Colonic mucosa (tissue), 4 donors: Measurements from ENCODE around the gene TMF1. TPM values are rescaled to one million over a fixed set of nuclear protein-coding genes. Genes with fewer than 3 reads are reported as not detected.

Source experiments
- DNase-seq: peaks from one replicate; pipeline ENCODE4 v3.0.0-alpha.2; 2020
- H3K27ac ChIP-seq: fragments of 200-600 bp; one replicate; pipeline ENCODE4 v1.8.0; 2021
- H3K27me3 ChIP-seq: fragments of 200-600 bp; one replicate; pipeline ENCODE4 v1.8.0; 2021
- H3K36me3 ChIP-seq: fragments of 200-600 bp; one replicate; pipeline ENCODE4 v1.8.0; 2021
- H3K4me1 ChIP-seq: fragments of 200-600 bp; one replicate; pipeline ENCODE4 v1.8.0; 2021; ENCODE audit warnings: mild to moderate bottlenecking
- H3K4me3 ChIP-seq: fragments of 200-600 bp; one replicate; pipeline ENCODE4 v1.8.0; 2021
- H3K9ac ChIP-seq, 2 donors: one replicate each; pipeline ENCODE4 v1.7.0; 2013; ENCODE audit warnings: control low read depth in 2 of 2, low read depth in 2 of 2, low read length in 2 of 2
- H3K9me3 ChIP-seq: fragments of 200-600 bp; one replicate; pipeline ENCODE4 v1.8.0; 2021
- intact Hi-C: fragments of 100-400 bp; cut with DNase I; formaldehyde crosslinking; loops from one replicate; pipeline ENCODE4 v1.14.1; 2022
- total RNA-seq, 2 donors: library from RNA; stranded (reverse); fragmentation: NEBNext Ultra II Directional in 1 of 2; extraction: Animal tissue kit (Norgen Biotek cat#: 25700) in 1 of 2; gene quantifications; one replicate each; pipeline ENCODE4 v1.2.1, GENCODE V29; 2021
- TF ChIP-seq, protein P1 (sequence below): fragments of 200-600 bp; IDR thresholded peaks from one replicate; pipeline ENCODE4 v1.8.0; 2022; ENCODE audit warnings: antibody characterized with exemption, mild to moderate bottlenecking
- donor health status: healthy.
- donor health status: DM: no; HTN: no; CAD: no.
- donor health status: DM: no; HTN: no; CAD: no.

Gene TMF1, protein sequence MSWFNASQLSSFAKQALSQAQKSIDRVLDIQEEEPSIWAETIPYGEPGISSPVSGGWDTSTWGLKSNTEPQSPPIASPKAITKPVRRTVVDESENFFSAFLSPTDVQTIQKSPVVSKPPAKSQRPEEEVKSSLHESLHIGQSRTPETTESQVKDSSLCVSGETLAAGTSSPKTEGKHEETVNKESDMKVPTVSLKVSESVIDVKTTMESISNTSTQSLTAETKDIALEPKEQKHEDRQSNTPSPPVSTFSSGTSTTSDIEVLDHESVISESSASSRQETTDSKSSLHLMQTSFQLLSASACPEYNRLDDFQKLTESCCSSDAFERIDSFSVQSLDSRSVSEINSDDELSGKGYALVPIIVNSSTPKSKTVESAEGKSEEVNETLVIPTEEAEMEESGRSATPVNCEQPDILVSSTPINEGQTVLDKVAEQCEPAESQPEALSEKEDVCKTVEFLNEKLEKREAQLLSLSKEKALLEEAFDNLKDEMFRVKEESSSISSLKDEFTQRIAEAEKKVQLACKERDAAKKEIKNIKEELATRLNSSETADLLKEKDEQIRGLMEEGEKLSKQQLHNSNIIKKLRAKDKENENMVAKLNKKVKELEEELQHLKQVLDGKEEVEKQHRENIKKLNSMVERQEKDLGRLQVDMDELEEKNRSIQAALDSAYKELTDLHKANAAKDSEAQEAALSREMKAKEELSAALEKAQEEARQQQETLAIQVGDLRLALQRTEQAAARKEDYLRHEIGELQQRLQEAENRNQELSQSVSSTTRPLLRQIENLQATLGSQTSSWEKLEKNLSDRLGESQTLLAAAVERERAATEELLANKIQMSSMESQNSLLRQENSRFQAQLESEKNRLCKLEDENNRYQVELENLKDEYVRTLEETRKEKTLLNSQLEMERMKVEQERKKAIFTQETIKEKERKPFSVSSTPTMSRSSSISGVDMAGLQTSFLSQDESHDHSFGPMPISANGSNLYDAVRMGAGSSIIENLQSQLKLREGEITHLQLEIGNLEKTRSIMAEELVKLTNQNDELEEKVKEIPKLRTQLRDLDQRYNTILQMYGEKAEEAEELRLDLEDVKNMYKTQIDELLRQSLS
- 10 to 100 TPM; 39.0 to 60.2 TPM for total RNA-seq

DNA sequence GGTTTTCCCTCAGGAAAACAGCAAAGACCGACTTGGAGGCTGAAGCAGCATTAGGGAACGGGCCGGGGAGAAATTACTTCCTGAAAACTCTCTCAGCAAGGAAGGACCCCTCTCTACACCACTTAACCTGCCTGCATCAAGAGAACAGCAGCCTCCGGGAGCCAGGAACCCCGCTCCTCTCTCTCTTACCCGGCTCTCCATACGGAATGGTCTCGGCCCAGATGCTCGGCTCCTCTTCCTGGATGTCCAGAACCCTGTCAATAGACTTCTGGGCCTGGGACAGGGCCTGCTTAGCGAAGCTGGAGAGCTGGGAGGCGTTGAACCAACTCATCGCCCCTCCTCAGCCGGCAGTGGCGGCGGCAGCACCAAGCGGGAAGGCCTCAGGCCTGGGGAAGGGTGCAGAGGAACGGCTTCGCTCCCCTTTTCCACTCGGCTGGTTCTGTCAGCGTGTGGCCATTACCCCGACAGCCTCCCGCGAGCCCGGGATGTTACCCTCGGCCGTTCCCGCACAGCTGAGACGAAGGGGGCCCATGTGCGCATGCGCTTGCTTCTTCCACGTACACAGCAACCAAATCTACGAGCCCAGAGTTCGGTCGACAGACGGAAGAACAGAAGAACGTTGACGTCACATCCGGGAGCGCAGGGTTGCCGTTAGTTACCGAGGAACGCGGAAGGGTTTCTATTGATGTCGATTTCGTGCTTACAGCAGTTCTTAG, at the start of gene TMF1:
TSS of gene TMF1 (minus strand) at position 578 of the 716 bp plus-strand sequence. CDS start at position 331, 247 bp downstream.
- intact Hi-C loops = loop anchor here (5.0 kb wide), 1 partner anchor 40 kb away; the partner anchor contains the start of gene EOGT

DNA sequence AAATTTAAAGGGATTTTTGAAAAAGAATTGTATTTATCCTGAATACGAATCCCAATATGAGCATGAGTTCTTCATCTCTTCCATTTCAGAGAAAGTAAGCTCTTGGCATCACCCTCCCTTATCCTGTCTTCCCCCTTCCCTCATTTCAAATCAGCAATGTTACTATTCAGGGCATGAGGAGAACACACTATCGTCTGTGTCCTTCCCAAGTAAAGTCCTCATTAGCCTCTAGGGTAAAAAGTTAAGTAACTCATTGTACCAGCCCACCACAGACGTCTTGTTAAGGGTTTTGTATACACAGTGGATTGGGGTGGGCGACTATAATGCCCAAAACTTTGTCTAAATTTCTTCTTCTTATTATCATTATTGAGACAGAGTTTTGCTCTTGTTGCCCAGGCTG, 47.4 kb upstream of the TMF1 start:
- H3K9me3 ChIP-seq = no peaks in the 10 kb centered on the region
- H3K27ac ChIP-seq = no peak overlapping the region
- TF ChIP-seq, protein P1, sequence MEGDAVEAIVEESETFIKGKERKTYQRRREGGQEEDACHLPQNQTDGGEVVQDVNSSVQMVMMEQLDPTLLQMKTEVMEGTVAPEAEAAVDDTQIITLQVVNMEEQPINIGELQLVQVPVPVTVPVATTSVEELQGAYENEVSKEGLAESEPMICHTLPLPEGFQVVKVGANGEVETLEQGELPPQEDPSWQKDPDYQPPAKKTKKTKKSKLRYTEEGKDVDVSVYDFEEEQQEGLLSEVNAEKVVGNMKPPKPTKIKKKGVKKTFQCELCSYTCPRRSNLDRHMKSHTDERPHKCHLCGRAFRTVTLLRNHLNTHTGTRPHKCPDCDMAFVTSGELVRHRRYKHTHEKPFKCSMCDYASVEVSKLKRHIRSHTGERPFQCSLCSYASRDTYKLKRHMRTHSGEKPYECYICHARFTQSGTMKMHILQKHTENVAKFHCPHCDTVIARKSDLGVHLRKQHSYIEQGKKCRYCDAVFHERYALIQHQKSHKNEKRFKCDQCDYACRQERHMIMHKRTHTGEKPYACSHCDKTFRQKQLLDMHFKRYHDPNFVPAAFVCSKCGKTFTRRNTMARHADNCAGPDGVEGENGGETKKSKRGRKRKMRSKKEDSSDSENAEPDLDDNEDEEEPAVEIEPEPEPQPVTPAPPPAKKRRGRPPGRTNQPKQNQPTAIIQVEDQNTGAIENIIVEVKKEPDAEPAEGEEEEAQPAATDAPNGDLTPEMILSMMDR = no peak
- H3K9ac ChIP-seq = no peak overlapping the region
- no peaks in the 10 kb centered on the region for H3K27me3 ChIP-seq
- H3K36me3 ChIP-seq = no peaks in the 10 kb centered on the region
- DNase-seq = no peak
- no peaks in the 10 kb centered on the region for H3K4me1 ChIP-seq
- no peak overlapping the region for H3K4me3 ChIP-seq
- intact Hi-C loops = no loop called here

More for the DNA sequence above, at the start of gene TMF1:
- Histone ChIP-seq H3K4me3 (peak within 1 kb of the TSS; percentile 88), H3K9me3 (no peaks in the 10 kb centered on the region), H3K27me3 (no peaks in the 10 kb centered on the region), H3K4me1 (peaks cover 10% of the 10 kb centered on the region), H3K36me3 (no peaks in the 10 kb centered on the region), H3K9ac (peak within 1 kb of the TSS; percentile 93 to 100), H3K27ac (peak within 1 kb of the TSS; percentile 98)
- TF ChIP-seq, protein P1 = no peak
- DNase-seq = peak; percentile 98

DNA sequence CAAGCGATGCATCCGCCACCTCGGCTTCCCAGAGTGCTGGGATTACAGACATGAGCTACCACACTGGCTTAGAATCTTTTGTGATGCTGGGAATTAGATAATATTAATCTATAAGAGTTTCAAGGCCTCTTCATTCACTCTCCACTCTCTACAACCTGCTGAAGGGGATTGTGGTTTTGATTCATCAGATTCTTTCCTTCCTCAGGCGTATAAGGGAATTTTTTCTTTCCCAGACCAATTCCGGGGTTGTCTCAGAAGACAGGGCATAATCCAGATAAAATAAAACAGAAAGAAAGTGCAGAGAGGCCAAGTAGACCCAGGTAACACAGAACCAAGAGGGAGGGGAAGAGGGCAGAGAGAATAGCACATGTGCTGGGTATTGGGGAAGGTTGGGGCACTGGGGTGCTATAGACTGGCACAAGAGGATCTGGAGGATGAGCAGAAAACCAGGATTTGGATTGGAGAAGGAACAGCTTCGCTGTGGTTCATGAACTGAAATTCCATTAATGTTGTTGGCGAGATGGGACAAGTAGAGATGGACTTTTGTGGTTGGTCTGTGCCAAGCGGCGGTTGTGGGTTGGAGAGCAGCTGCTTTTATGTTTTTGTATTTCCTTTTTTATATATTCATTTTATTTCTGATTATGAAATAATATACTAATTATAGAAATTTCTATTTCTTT, 45.4 kb upstream of the TMF1 start:
- H3K4me3 ChIP-seq = no peak overlapping the region
- DNase-seq = no peak
- peaks cover 5% of the 10 kb centered on the region for H3K4me1 ChIP-seq
- no peaks in the 10 kb centered on the region for H3K27me3 ChIP-seq
- intact Hi-C loops = no loop called here
- H3K27ac ChIP-seq = no peak overlapping the region
- no peaks in the 10 kb centered on the region for H3K36me3 ChIP-seq
- TF ChIP-seq, protein P1 = no peak
- H3K9ac ChIP-seq = no peak overlapping the region
- no peaks in the 10 kb centered on the region for H3K9me3 ChIP-seq

DNA sequence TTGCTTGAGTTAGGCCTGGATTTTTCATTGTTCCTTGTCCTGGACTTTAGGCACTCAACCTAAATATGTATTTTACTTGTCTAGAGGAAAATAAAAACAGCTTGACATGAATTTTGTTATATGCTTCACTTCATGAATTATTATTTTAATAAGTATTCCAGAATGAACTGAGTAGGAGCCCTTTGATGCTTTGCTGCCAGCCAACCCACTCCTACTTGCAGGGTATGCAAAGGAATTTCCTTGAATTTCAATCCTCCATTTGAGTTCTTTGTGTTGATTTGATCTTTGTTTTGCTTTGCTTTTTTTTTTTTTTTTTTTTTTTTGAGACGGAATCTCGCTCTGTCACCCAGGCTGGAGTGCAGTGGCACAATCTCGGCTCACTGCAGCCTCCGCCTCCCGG, 44.2 kb upstream of the TMF1 start:
- TF ChIP-seq, protein P1 = no peak

More for the DNA sequence above, 44.2 kb upstream of the TMF1 start:
- DNase-seq = no peak
- H3K27me3 ChIP-seq = no peaks in the 10 kb centered on the region
- no peak overlapping the region for H3K9ac ChIP-seq
- H3K9me3 ChIP-seq = no peaks in the 10 kb centered on the region
- no peak overlapping the region for H3K4me3 ChIP-seq
- H3K4me1 ChIP-seq = peaks cover 10% of the 10 kb centered on the region
- H3K36me3 ChIP-seq = no peaks in the 10 kb centered on the region
- intact Hi-C loops = no loop called here
- H3K27ac ChIP-seq = no peak overlapping the region
